A673 (cell line): ENCODE measurements around the gene SLC40A1. TPM values are rescaled to one million over a fixed set of nuclear protein-coding genes. Genes with fewer than 3 reads are reported as not detected.

ENCODE experiments used
- BruUV-seq: library from RNA; stranded (reverse); fragments of 400-500 nt; replicated peaks from 2 replicates; lab custom pipeline; 2021; lab: Mats Ljungman, UMichigan
- CTCF ChIA-PET: fragments of 300-600 bp; sonication (Branson Sonifier 250); formaldehyde crosslinking; loops from one replicate; lab custom pipeline; 2022; ENCODE audit warnings: antibody characterized with exemption; lab: Charles Lee
- POLR2A ChIA-PET: fragments of 300-600 bp; sonication (Branson Sonifier 250); formaldehyde crosslinking; loops from one replicate; lab custom pipeline; 2022; ENCODE audit warnings: antibody characterized with exemption; ENCODE audit not compliant: low non-redundant PET; lab: Charles Lee
- DNase-seq: peaks from one replicate; pipeline ENCODE4 v3.0.0-alpha.2; 2015; ENCODE audit warnings: low spot score
- H3K27ac ChIP-seq: fragments of 200-600 bp; sonication (generic); 2 replicates; pipeline ENCODE4 v1.5.1; 2016; ENCODE audit warnings: mixed run types, low read depth, mild to moderate bottlenecking, mixed read lengths, antibody characterized with exemption, low read length; ENCODE audit not compliant: poor library complexity, severe bottlenecking
- H3K27me3 ChIP-seq: fragments of 200-600 bp; sonication (generic); replicated peaks from 2 replicates; pipeline ENCODE4 v1.6.1; 2017; ENCODE audit warnings: mixed run types, low read depth, mild to moderate bottlenecking, mixed read lengths, antibody characterized with exemption, low read length; ENCODE audit not compliant: insufficient read depth, poor library complexity
- H3K36me3 ChIP-seq: fragments of 200-600 bp; sonication (generic); 2 replicates; pipeline ENCODE4 v1.6.1; 2016; ENCODE audit warnings: mixed run types, mild to moderate bottlenecking, mixed read lengths, antibody characterized with exemption, low read length; ENCODE audit not compliant: insufficient read depth, poor library complexity, severe bottlenecking
- H3K4me1 ChIP-seq: fragments of 200-600 bp; sonication (generic); 2 replicates; pipeline ENCODE4 v1.6.1; 2017; ENCODE audit warnings: mixed run types, mild to moderate bottlenecking, mixed read lengths, antibody characterized with exemption, low read length; ENCODE audit not compliant: insufficient read depth, poor library complexity, severe bottlenecking
- H3K4me3 ChIP-seq: fragments of 200-600 bp; sonication (generic); 2 replicates; pipeline ENCODE4 v1.5.1; 2016; ENCODE audit warnings: low read depth, mixed run types, mild to moderate bottlenecking, mixed read lengths, low read length; ENCODE audit not compliant: poor library complexity, severe bottlenecking
- H3K9me3 ChIP-seq: fragments of 200-600 bp; sonication (generic); 2 replicates; pipeline ENCODE4 v1.6.1; 2016; ENCODE audit warnings: mixed run types, low read depth, mild to moderate bottlenecking, mixed read lengths, antibody characterized with exemption, low read length; ENCODE audit not compliant: poor library complexity, severe bottlenecking
- CTCF ChIP-seq: fragments of 300-800, 200-600 bp; sonication (generic); conservative IDR thresholded peaks from 2 replicates; pipeline ENCODE4 v1.5.1; 2017; ENCODE audit warnings: low read depth, mild to moderate bottlenecking, antibody characterized with exemption, low read length, moderate library complexity, mixed read lengths
- EZH2 ChIP-seq: fragments of 200-600 bp; sonication (generic); IDR thresholded peaks from 2 replicates; pipeline ENCODE4 v1.6.1; 2017; ENCODE audit warnings: borderline replicate concordance, low read depth, mild to moderate bottlenecking, mixed read lengths, antibody characterized with exemption, low read length; ENCODE audit not compliant: poor library complexity, severe bottlenecking
- intact Hi-C: fragments of 100-400 bp; cut with micrococcal nuclease; formaldehyde crosslinking; loops from one replicate; pipeline ENCODE4 v1.10.0; 2022; ENCODE audit not compliant: unreplicated experiment
- total RNA-seq: library from RNA; stranded (reverse); gene quantifications from 2 replicates; pipeline ENCODE4 v1.2.3, GENCODE V29; 2021

Gene SLC40A1
- total RNA-seq, 1 experiment from 2014 or later, result 1.9 TPM

- Histone ChIP-seq H3K4me3 (no peak overlapping the region), H3K4me1 (peaks cover 12% of the 10 kb centered on the region), H3K27me3 (no peaks in the 10 kb centered on the region), H3K36me3 (no peaks in the 10 kb centered on the region), H3K27ac (no peak overlapping the region), H3K9me3 (no peaks in the 10 kb centered on the region)
- no peak for DNase-seq
- CTCF ChIA-PET, result no interaction called here
- TF ChIP-seq EZH2 (no peak), CTCF (no peak)
- BruUV-seq, result no TSS peak
- POLR2A ChIA-PET, result no interaction called here
- intact Hi-C loops, result no loop called here
Measured at GRCh38 chr2:189610700-189611099, 30.1 kb upstream of the SLC40A1 start.

GRCh38 chr2:189609853-189610252 is 29.3 kb upstream of the SLC40A1 start:
- DNase-seq, result no peak
- BruUV-seq, result no TSS peak
- Histone ChIP-seq H3K27me3 (no peaks in the 10 kb centered on the region), H3K36me3 (no peaks in the 10 kb centered on the region), H3K4me3 (no peak overlapping the region), H3K9me3 (no peaks in the 10 kb centered on the region), H3K4me1 (peaks cover 12% of the 10 kb centered on the region), H3K27ac (no peak overlapping the region)
- ChIA-PET POLR2A (no interaction called here), CTCF (no interaction called here)
- TF ChIP-seq EZH2, result no peak
- TF ChIP-seq CTCF, result no peak
- intact Hi-C loops, result no loop called here

- H3K4me1 ChIP-seq, result peaks cover 12% of the 10 kb centered on the region
- H3K27me3 ChIP-seq, result no peaks in the 10 kb centered on the region
- no peak for DNase-seq
- intact Hi-C loops, result no loop called here
- no peak overlapping the region for H3K27ac ChIP-seq
- BruUV-seq, result no TSS peak
- CTCF ChIA-PET, result no interaction called here
- no peak for TF ChIP-seq CTCF
- TF ChIP-seq EZH2, result no peak
- no peaks in the 10 kb centered on the region for H3K9me3 ChIP-seq
- H3K4me3 ChIP-seq, result no peak overlapping the region
- POLR2A ChIA-PET, result no interaction called here
- H3K36me3 ChIP-seq, result no peaks in the 10 kb centered on the region
Measured at GRCh38 chr2:189609423-189609816, 28.8 kb upstream of the SLC40A1 start.
